Measurements from ENCODE around the gene MAP1A.

Gene MAP1A

GRCh38 chr15:43487271-43487895 lies 30.0 kb upstream of the MAP1A start:
- DNase-seq (ENCODE audit: extremely low spot score) = no peak
- ChIA-PET POLR2A (no interaction called here), CTCF (no interaction called here)
- TF ChIP-seq CTCF (IDR thresholded peaks at IDR 0.05; ENCODE audit: control extremely low read depth, extremely low read depth, low read depth, missing control alignments) = no peak

DNA sequence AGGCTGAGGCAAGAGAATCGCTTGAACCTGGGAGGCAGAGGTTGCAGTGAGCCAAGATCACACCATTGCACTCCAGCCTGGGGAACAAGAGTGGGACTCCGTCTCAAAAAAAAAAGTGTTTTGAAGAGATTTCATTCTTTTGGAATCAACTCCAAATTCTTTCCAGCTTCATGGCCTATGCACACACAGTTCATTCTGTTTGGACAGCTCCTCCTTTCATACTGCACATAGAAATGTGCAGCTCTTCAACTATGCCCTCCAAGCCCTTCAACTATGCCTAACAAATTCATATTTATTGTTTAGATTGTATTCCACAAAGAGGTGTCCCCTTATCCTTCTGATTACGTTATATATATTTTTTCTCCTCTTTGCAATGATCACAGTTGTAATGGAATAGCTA lies 28.6 kb upstream of the MAP1A start:
- no peak for DNase-seq (ENCODE audit: extremely low spot score)
- TF ChIP-seq CTCF (IDR thresholded peaks at IDR 0.05; ENCODE audit: control extremely low read depth, extremely low read depth, low read depth, missing control alignments) = no peak
- ChIA-PET POLR2A (interaction anchor here (0.6 kb wide), 1 partner anchor 13 kb away, joined by 3 read pairs; no protein-coding TSS in a partner anchor), CTCF (interaction anchor here (0.8 to 1.0 kb wide), 2 partner anchors 25 to 27 kb away, joined by 3 read pairs; no protein-coding TSS in a partner anchor)

- ChIA-PET POLR2A (interaction anchor here (0.6 kb wide), 1 partner anchor 12 kb away, joined by 3 read pairs; no protein-coding TSS in a partner anchor), CTCF (interaction anchor here (0.8 kb wide), 1 partner anchor 25 kb away, joined by 3 read pairs; no protein-coding TSS in a partner anchor)
- DNase-seq (ENCODE audit: extremely low spot score) = no peak
- no peak for TF ChIP-seq CTCF (IDR thresholded peaks at IDR 0.05; ENCODE audit: control extremely low read depth, extremely low read depth, low read depth, missing control alignments)
These were observed 28.2 kb upstream of the MAP1A start for GRCh38 chr15:43489191-43489590.

DNA sequence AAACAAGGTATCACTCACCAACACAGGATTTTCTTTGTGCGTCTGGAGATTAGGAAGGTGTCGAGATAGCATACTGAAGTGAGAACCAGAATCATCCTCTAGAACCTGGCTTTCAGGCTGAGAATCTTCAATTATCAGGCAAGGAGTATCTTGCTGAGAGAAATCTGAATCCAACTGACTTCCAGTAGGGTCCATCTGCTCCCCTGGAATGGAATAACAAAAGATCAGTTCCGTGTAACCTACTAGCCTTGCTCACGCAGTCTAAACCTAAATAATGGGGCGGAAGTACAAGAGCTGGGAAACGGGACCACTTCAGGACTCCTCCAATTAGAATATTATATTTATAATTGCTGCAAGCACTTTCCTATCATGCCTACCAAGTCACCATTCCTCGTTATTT lies 25.1 kb upstream of the MAP1A start:
- ChIA-PET POLR2A (no interaction called here), CTCF (interaction anchor here (1.2 to 1.3 kb wide), 2 partner anchors 22 to 116 kb away, joined by 3 to 4 read pairs; no protein-coding TSS in a partner anchor)
- no peak for DNase-seq (ENCODE audit: extremely low spot score)
- no peak for TF ChIP-seq CTCF (IDR thresholded peaks at IDR 0.05; ENCODE audit: control extremely low read depth, extremely low read depth, low read depth, missing control alignments)

DNA sequence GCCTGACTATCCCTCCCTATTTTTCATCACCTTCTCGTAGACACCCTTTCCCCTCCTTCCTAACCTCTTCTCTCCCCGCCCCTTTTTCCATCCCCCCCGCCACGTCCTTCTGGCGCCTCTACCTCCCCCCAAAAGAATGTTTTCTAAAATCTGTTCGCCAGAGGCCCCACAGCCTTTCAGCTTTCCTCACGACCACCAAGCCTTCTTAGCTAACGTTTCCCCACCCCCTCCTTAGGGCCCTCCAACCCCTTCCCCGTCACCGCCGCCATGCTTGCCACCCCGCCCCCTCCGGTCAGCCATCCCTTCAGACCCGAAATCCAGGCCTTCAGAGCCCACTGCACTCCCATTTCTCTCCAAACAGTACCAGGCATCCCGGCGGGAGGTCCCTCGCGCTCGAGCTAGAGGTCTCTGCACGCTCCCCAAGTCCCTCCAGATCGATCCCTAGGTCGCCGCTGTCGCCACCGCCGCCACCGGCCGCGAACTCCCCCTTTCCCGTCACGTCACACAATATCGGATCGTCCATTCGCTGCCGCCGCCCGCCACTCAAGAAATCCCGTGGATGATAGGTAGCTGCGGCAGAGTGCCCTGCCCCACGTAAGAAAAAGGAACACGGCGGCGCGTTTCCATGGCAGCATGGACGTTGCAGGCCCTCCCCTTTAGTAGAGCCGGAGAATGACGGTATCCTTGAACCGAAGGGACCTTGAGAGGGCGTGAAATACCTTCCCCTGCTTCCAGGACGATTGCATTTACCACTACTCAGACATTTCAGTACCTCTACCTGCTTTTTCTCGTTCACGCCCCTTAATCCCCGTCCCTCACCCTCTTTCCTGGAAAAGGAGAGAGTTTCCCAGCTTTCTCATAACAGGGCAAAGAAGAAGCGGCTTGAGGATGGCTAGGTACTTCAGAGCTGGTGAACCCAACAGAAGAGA lies 24.5 kb upstream of the MAP1A start, which contains the start of gene TP53BP1:
TSS of gene TP53BP1 (minus strand) at position 484 of the 929 bp plus-strand sequence. CDS start at position 371, 113 bp downstream.
- CTCF ChIA-PET = interaction anchor here (1.2 to 4.3 kb wide), 5 partner anchors 9 to 117 kb away, joined by 3 to 24 read pairs (median 4); no protein-coding TSS in a partner anchor
- TF ChIP-seq CTCF (IDR thresholded peaks at IDR 0.05; ENCODE audit: control extremely low read depth, extremely low read depth, low read depth, missing control alignments) = no peak
- peak; percentile 96 for DNase-seq (ENCODE audit: extremely low spot score)
- POLR2A ChIA-PET = interaction anchor here (0.7 kb wide), 1 partner anchor 101 kb away, joined by 16 read pairs; no protein-coding TSS in a partner anchor

Data from GM10248 (cell line).